Upper lobe of right lung (tissue), 1 donor: ENCODE measurements around the gene EFNA5. TPM values are rescaled to one million over a fixed set of nuclear protein-coding genes. Genes with fewer than 3 reads are reported as not detected.
A peak's percentile ranks its signal among the peaks of the same experiment; 100 is the strongest.

Experiments
- ATAC-seq: fragments of 200-7000 bp; cut with Tn5 transposase; one replicate; pipeline ENCODE4 v1.9.1; 2020; ENCODE audit warnings: mild to moderate bottlenecking, moderate library complexity
- DNase-seq: peaks from one replicate; pipeline ENCODE4 v3.0.0-alpha.2; 2020
- H3K27ac ChIP-seq: fragments of 200-600 bp; one replicate; pipeline ENCODE4 v1.8.0; 2022
- H3K27me3 ChIP-seq: fragments of 200-600 bp; one replicate; pipeline ENCODE4 v1.8.0; 2022; ENCODE audit warnings: mild to moderate bottlenecking
- H3K36me3 ChIP-seq: fragments of 200-600 bp; one replicate; pipeline ENCODE4 v1.8.0; 2022
- H3K4me1 ChIP-seq: fragments of 200-600 bp; one replicate; pipeline ENCODE4 v1.8.0; 2022
- H3K4me3 ChIP-seq: fragments of 200-600 bp; one replicate; pipeline ENCODE4 v1.8.0; 2022; ENCODE audit warnings: mild to moderate bottlenecking
- H3K9me3 ChIP-seq: fragments of 200-600 bp; one replicate; pipeline ENCODE4 v1.8.0; 2022
- intact Hi-C: fragments of 100-400 bp; cut with DNase I; formaldehyde crosslinking; loops from one replicate; pipeline ENCODE4 v1.11.0; 2022
- total RNA-seq: library from RNA; stranded (reverse); fragmentation: NEBNext Ultra II Directional; extraction: Animal tissue kit (Norgen Biotek cat#: 25700); gene quantifications from one replicate; pipeline ENCODE4 v1.2.1, GENCODE V29; 2021
- TF ChIP-seq, protein P1 (sequence below): fragments of 200-600 bp; IDR thresholded peaks from one replicate; pipeline ENCODE4 v1.8.0; 2022; ENCODE audit warnings: antibody characterized with exemption
- donor health status: DM: no; HTN: yes; CAD: no; lungs with severe emphysema.

The EFNA5 gene
- total RNA-seq, 1 donor from 2014 or later = 12.0 TPM

DNA sequence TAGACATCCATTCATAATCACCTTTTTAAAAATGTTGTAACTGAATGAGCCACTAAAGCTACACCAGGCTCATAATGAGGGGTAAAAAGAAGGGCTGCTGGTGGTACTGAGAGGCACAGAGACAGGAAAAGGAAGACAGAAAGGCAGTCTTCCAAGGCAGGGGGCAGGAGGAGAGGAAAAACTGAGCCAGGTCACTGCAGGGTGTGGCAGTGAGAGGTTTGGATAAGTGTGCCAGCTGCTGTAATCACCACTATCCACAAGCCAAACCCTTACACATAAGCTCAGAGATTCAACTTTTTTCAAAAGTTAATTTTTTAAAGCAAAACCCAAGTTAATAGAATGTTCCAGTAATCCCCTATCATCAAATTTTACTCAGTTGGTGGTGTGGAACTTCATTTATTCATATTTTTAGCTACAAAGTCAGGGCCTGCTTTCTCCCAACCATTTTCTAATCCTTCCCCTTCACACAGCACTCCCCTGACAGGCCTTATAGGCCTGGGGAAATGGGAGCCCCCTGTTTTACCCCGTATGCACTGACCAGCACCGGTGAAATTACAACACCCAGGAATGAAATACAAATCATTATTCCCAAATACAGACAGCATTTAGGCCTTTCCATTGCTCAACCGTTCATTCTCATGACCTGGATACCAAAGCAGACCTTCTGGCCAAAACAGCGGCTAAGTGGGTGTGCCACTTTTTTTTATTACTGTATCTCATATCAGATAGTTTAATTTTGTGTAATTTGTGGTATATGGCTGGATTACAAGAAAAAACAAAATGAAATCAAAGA lies 76.3 kb downstream of the EFNA5 start:
- Histone ChIP-seq H3K36me3 (no peaks in the 10 kb centered on the region), H3K4me3 (no peak overlapping the region), H3K4me1 (no peaks in the 10 kb centered on the region), H3K27me3 (no peaks in the 10 kb centered on the region), H3K9me3 (no peaks in the 10 kb centered on the region), H3K27ac (no peak overlapping the region)
- ATAC-seq = peak; percentile 31
- TF ChIP-seq, protein P1, sequence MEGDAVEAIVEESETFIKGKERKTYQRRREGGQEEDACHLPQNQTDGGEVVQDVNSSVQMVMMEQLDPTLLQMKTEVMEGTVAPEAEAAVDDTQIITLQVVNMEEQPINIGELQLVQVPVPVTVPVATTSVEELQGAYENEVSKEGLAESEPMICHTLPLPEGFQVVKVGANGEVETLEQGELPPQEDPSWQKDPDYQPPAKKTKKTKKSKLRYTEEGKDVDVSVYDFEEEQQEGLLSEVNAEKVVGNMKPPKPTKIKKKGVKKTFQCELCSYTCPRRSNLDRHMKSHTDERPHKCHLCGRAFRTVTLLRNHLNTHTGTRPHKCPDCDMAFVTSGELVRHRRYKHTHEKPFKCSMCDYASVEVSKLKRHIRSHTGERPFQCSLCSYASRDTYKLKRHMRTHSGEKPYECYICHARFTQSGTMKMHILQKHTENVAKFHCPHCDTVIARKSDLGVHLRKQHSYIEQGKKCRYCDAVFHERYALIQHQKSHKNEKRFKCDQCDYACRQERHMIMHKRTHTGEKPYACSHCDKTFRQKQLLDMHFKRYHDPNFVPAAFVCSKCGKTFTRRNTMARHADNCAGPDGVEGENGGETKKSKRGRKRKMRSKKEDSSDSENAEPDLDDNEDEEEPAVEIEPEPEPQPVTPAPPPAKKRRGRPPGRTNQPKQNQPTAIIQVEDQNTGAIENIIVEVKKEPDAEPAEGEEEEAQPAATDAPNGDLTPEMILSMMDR = no peak
- intact Hi-C loops = no loop called here
- DNase-seq = no peak

DNA sequence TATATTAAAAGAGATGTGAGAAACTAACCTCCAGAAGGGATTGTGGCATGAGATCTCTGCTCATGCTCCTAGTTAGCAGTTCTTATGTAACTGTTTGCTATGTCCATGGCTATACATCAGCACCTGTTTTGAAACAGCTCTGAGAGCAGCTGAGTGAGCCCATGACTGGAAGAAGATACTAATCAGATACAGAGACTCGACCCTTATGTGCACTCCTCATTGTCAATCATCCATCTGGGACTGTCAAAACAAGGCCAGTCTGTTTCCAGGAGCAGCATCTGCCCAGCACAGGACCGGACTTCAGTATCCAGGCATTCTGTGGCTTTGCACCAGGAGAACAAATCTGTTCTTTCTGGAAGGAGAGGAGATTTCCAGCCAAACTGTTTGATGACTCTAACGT lies 77.7 kb downstream of the EFNA5 start:
- TF ChIP-seq, protein P1 = no peak
- Histone ChIP-seq H3K9me3 (no peaks in the 10 kb centered on the region), H3K36me3 (no peaks in the 10 kb centered on the region), H3K4me3 (no peak overlapping the region), H3K27ac (no peak overlapping the region), H3K4me1 (no peaks in the 10 kb centered on the region), H3K27me3 (no peaks in the 10 kb centered on the region)
- intact Hi-C loops = no loop called here
- ATAC-seq (no peak), DNase-seq (no peak)

DNA sequence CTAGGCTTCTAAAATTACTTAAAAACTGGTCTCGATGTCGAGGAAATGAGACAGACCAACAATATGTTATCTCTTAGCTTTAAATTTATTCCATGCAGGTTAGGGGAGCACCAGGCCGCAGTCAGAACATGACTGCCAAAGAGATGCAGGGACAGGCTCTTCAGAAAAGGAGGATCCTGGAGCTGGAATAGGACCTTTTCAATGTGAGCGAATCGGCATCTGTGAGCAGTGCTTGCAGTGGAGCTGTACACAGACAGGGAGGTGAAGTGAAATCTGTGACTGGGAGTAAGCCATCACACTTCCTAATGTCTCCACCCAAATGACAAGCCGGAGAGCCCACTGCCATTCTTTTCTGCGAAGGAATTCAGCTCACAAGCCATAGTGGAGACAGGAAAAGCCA lies 78.2 kb downstream of the EFNA5 start:
- DNase-seq = no peak
- Histone ChIP-seq H3K4me3 (no peak overlapping the region), H3K27ac (no peak overlapping the region), H3K4me1 (no peaks in the 10 kb centered on the region), H3K27me3 (no peaks in the 10 kb centered on the region), H3K9me3 (no peaks in the 10 kb centered on the region), H3K36me3 (no peaks in the 10 kb centered on the region)
- intact Hi-C loops = no loop called here
- TF ChIP-seq, protein P1 = no peak
- no peak for ATAC-seq

DNA sequence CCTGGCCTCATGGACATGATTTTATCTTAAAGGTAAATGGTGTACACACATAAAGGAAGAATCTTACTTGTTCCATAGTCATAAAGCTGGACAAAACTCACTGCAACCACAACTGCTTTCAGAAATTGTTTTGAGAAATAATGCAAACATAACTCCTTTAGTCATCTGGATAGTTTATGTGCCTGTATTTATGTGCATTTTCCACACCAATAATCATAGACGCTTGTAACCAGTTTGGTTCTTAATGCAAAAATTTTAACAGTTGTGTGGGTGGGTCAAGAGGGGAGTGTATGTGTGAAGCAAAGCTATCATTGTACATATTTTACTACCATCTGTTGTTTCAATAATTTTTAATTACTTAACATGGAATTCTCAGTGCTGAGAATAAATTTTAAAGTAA lies 80.1 kb downstream of the EFNA5 start:
- intact Hi-C loops = no loop called here

DNA sequence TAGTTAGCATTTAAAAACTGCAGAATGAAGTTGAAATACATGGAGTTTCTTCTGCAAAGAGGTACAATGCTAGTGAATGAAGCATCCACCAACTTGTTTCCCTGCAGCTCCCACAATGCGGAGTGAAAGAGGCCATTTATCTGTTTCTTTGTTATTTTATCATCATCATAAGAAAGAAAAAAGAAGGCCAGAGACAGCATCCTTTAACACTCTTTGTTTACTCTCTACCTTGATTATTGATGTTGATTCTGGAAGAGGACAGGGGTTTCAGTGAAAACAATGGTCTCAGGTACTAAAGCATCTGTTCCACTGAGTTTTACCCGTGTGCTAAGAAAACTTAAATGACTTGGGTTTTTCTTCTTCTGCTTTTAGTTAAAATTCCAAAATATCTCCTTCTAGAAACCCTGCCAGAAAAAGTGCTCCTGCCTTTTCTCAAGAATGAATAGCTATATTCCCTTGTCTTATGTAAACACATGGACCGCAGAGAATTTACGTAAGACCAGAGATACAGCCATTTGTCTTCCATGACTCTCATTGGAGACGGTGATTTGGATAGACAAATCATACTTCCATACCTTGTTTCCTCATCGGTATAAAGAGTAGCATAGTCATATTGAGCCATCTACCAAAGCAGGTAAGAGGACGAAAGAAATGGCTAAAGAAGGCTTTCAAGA lies 81.1 kb downstream of the EFNA5 start:
- H3K4me3 ChIP-seq = no peak overlapping the region
- TF ChIP-seq, protein P1 = no peak
- H3K9me3 ChIP-seq = no peaks in the 10 kb centered on the region
- H3K27ac ChIP-seq = no peak overlapping the region
- H3K4me1 ChIP-seq = no peaks in the 10 kb centered on the region
- no peaks in the 10 kb centered on the region for H3K27me3 ChIP-seq
- H3K36me3 ChIP-seq = no peaks in the 10 kb centered on the region
- DNase-seq (no peak), ATAC-seq (no peak)
- intact Hi-C loops = no loop called here

More for the DNA sequence above, 80.1 kb downstream of the EFNA5 start:
- H3K27me3 ChIP-seq = no peaks in the 10 kb centered on the region
- no peak overlapping the region for H3K27ac ChIP-seq
- H3K4me1 ChIP-seq = no peaks in the 10 kb centered on the region
- H3K9me3 ChIP-seq = no peaks in the 10 kb centered on the region
- H3K4me3 ChIP-seq = no peak overlapping the region
- no peak for ATAC-seq
- TF ChIP-seq, protein P1 = no peak
- no peaks in the 10 kb centered on the region for H3K36me3 ChIP-seq
- no peak for DNase-seq
